ENCODE results near the gene KANK3.
"Not testable (repeated sequence)": the region's sequence is repeated elsewhere in the genome, so short reads cannot be mapped to it uniquely, and the experiment has no call there.

The KANK3 gene

DNA sequence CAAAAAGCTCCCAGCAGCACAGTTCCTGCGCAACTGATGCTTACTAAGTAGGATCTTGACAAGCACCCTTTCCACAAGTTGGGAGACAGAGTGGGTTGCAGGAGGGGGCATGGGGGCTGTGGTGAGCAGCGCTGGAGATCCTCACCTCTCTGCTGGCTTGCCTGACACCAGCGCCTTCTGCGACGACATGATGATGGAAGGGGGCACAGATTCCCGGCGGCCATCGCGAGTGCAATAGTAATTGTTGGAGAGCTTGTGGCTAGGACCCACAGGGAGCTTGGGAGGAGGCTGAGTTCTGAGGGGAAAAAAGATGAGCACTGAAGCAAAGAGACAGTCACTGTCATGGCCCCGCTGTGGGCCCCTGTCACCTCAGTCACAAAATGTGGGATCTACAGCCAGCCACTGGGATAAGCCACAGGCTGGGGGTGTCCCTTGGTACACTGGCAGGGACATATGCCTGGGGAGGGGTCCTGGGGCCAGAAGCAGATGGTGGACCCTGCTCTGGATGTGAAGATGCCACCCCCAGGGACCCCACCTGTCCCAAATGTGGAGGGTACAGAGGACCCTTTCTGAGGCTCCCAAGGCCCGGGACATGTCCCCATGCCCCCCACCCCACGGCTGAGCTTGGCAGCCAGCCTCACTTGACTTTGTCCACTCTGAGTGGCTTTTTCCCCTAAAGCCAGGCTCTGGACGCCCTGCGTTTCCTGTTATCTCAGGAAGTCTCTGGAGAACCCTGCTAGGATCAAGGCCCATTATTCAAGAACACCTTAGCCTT is 26.5 kb downstream of the KANK3 start:
- no peak for DNase-seq

DNA sequence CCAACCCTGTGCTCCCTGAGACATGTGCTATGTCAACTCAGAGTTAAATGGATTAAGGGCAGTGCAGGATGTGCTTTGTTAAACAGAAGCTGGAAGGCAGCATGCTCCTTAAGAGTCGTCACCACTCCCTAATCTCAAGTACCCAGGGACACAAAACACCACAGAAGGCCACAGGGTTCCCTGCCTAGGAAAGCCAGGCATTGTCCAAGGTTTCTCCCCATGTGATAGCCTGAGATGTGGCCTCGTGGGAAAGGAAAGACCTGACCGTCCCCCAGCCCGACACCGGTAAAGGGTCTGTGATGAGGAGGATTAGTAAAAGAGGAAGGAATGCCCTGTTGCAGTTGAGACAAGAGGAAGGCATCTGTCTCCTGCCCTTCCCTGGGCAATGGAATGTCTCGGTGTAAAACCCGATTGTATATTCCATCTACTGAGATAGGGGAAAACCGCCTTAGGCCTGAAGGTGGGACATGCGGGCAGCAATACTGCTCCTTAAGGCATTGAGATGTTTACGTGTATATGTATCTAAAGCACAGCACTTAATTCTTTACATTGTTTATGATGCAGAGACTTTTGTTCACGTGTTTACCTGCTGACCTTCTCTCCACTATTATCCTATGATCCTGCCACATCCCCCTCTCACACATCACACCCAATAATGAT is 28.0 kb downstream of the KANK3 start:
- DNase-seq: not testable (repeated sequence)

DNA sequence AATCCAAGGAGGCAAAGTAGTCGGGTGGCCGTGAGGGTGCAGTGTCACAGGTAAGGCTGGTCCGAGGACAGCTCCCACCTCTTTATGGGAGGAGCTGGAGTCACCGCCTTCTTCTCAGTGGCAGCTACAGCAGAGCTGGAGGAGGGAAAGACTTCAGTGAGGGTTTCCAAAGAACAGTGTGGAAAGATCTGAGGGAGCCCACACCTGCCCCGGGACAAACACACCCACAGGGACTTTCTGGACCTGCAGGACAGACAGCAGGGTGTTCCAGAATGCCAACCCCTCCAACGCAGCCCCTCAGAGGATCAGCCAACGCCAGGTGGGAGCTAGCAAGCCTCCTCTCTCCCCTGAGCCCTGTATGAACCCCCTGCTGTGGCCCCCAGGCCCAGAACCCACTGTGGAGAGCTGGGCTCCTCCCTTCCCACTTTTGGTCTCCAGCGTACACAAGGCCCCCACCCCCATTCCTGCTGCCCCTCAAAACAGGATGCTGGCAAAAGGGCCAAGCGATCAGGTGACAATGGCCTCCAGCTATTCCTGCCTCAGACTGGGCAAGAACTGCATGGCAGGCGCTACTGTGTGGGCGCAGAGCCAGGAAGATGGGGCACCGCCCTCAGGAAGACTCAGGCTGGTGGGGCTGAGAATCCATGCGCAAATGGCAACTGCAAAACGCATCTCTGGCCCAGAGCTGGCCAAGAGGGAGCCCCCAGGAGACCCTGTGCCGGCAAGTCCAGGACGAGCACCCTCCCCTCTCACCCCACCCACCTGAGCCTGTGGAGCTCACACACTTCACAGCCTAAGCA is 31.4 kb downstream of the KANK3 start:
- DNase-seq: no peak

DNA sequence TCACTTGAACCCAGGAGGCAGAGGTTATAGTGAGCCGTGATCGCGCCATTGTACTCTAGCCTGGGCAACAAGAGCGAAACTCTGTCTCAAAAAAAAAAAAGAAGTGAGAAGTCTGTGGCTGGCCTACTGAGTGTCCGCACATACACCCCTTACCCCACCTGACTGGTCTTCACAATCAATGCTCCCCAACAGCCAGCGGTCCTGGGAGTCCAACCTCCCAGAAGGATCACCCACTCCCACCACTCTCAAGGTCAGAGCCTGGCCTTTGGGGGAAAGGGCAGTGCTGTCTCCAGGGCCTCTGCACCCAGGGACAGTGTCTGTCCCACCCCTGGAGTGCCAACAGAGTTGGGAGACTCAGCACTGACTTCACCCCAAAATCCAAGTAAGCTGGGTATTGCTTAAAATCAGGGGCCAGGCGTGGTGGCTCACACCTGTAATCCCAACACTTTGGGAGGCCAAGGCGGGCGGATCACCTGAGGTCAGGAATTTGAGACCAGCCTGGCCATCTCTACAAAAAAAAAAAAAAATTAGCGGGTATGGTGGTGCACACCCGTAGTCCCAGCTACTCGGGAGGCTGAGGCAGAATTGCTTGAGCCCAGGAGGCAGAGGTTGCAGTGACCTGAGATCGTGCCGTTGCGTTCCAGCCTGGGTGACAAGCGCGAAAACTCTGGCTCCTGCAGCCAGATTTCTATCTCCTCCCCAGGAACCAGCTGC is 32.6 kb downstream of the KANK3 start:
- no peak for DNase-seq

DNA sequence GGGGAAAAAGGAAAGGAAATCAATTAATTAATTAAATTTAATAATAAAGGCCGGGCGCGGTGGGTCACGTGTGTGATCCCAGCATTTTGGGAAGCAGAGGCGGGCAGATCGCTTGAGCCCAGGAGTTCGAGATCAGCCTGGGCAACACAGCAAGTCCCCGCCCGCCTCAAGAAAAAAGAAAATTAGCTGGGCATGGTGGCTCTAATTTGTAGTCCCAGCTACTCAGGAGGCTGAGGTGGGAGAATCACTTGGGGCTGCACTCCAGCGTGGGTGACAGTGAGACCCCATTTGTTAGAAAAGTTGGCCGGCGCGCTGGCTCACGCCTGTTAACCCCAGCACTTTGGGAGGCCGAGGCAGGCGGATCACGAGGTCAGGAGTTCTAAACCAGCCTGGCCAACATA is 34.2 kb downstream of the KANK3 start:
- no peak for DNase-seq

DNA sequence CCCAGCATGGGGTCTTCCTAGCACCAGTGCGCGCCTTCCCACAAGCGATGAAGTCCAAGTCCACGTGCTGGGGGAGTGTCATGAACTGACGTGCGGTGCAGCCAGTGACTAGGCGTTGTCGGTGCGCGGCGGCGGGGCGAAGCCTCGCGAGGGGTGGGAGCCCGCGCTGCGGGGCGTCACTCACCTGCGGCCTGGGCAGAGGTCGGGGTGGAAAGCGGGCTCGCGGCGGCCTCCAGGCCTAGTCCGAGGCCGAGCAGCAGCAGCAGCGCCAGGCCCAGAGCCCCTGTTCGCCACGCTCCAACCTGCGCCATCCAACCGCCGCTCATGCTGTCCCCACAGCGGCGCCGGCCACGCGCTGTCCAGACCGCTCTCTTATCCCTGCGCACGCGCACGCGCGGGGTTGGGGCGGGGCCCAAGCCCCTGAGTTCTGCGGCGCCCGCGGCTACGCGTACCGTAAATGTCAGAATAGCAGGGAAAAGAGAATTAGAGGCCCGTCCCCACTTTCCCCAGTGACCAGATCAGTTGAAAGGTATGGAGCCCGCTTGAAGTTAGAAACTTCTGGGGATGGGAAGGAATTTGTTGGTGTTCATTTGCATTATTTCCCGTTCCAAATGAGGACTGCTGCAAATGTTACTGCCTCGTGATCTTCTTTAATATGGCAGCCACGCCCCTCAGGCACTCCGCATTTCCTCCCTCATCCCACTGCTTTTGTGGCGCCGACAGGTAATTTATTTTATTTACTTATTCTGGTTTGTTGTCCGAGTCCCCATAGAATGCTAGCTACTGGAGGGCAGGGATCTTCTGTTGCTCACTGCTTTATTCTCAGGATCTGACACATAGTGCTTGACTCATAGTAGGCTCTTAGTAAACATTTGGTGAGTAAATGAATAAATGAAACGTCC is 34.8 kb downstream of the KANK3 start, which contains the start of gene CD320:
CD320 (minus strand) TSS at position 394 of the 902 bp plus-strand sequence; CDS start at position 326, 68 bp downstream.
- peak; percentile 44 for DNase-seq

DNA sequence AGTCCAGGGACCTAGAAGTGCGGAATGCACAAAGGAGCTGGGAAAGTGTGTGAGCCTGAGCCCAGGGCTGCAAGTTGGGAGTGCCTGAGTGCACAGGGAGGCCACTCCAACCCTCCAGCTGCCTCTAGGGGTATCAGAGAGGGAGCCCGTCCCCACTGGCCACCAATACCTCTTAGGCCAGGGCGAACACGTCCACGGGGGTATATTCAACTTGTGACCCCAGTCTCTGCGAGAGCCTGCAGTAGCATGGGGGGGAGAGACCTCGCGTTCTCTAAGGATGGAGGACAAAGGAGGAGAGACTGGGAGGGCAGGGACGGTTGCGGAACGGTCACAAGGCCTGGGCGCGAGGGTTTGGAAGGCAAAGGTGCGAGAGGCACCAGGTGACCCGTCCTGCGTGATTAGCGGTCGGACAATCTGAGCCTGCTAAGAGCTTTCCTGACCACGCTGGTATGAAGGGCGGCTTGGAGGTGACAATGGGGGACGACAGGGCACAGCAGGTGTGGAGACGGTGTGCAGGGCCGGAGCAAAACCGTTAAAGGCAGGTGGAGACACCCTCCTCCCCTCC is 35.6 kb downstream of the KANK3 start:
- no peak for DNase-seq

DNA sequence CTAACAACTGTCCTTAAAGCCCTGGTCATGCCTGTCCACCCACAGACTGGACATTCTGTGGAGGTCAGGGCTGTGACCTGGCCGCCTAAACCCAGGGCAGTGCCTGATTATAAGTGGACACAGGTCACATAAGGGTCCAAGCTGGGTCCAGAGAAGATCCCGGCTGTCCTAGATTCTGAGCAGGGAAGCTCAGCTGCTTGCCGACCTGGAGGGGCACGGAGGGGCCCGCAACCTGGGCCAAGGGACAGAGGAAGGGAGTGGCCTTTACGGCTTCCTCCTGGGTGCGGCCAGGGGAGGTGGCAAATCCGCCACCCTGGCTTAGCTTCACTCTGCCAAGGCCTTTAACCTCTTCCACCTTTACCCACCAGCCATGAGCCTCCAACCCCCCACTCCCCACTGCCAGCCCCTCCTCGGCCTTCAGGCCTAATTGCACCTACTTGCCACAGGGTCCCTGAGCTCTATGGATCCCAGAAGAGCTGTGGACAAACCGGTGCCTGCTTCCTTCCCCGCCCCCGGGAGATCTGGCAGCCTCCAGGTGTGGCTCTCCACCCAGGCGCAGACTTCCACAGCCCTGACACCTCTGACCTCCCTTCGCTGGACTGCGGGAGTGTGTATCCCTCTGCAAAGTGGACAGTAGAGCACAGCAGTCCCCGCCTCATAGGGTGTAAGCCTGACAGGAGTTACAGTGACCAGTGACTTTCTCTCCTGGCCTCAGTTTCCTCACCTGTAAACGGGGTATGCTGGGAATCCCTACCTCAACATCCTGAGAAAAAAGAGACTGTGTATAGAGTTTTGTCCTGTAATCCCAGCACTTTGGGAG is 36.6 kb downstream of the KANK3 start:
- DNase-seq: no peak

DNA sequence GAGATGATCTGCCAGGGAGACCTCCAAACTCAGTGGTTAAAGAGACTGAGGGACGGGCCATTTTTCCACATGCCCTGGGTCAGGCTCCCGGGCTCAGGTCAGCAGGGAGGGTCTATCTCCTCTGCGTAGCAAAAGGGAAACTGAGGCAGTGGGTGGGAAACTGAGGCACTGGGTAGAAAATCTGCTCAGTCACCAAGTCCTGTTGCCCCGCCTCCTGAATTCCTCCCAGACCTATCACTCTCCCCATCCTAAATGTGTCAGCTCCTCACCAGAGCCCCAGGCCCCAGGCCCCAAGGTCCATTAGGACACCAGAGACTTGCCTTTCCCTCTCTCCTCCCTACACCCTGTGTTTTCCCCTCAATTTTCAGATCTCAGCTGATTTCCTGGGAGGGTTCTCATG is 37.3 kb downstream of the KANK3 start:
- no peak for DNase-seq

DNA sequence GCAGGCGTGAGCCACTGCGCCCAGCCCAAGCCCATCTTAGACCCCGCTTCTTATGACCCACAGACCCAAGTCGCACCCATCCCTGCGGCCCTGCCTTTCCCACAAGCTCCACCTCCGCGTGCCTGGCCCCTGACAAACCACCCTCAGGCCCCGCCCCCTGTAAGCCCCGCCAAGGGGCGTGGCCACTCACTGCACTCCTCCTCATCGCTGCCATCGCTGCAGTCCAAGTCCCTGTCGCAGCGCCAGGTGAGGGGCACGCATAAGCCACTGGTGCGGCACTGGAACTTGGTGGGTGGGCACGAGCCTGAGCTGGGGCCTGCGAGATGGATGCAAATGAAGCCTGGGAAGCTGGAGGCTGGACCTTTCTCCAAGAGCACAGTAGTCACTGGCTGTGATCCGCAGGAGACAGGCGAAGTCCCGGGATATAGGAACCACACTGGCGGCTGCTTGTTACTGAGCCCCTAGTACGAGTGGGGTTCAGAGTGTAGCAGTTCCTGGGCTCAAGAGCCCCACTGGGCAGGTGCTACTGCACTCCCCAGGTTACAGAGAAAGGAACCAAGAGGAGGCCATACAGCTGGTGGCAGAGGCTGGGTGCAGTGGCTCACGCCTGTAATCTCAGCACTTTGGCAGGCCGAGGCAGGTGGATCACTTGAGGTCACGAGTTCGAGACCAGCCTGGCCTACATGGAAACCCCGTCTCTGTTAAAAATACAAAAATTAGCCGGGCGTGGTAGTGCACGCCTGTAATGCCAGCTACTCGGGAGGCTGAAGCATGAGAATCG is 38.0 kb downstream of the KANK3 start:
- DNase-seq: no peak

DNA sequence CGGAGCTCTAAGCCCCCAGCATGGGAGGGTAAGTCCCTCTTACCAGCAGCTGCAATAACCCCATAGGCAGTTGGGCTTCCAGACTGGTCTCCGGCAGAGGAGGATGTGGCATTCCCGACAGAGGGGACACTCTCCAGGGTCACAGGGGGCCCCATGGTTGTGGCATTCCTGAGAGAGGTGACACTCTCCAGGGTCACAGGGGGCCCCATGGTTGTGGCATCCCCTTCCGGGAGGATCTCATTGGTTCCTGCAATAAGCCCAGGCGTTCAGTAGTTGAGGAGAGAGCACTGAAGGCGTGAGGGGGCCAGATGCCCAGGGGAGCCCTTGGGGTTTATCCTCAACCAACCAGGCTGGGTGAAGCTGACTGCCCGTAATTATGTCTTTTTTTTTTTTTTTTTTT is 40.3 kb downstream of the KANK3 start:
- no peak for DNase-seq

DNA sequence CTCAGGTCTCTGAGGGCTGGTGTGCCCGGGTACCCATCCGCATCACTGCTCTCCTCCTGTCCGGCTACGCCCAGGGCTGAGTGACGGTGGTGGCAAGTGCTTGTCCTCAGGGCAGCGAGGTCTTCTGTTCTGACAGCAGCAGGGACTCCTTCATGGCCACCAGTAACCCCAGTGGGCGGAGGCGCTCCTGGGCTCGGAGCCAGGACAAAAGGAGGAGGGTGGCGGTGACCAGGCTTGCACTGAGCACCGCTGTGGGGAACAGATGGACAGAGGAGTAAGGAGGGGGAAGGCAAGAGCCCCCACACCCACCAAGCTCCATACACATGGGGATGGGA is 40.7 kb downstream of the KANK3 start:
- DNase-seq: no peak

DNA sequence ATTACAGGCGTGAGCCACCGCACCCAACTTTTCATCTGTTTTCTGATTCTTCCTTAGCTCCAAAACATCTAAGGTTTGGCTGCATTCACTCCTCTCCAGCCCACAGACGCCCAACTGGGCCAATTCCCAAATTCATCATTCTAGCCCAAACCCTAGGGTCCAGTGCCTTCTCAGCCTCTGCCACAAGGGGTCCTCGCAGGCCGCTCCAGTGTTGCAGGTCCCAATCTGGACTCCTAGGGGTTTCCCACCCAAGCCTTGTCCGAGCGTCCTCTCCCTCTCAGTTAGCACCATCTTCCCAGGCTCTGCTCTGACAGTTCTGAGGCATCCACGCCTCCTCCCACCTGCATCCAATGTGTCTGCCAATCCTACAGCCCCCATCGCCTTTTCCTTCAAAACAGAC is 51.7 kb downstream of the KANK3 start:
- not testable (repeated sequence) for DNase-seq

DNA sequence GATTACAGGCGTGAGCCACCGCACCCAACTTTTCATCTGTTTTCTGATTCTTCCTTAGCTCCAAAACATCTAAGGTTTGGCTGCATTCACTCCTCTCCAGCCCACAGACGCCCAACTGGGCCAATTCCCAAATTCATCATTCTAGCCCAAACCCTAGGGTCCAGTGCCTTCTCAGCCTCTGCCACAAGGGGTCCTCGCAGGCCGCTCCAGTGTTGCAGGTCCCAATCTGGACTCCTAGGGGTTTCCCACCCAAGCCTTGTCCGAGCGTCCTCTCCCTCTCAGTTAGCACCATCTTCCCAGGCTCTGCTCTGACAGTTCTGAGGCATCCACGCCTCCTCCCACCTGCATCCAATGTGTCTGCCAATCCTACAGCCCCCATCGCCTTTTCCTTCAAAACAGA is 66.6 kb downstream of the KANK3 start:
- DNase-seq: not testable (repeated sequence)
